TTC549 (cell line): Measurements from ENCODE around the gene STRIP1.

ENCODE experiments used
- FAIRE-seq: peaks from 2 replicates; lab custom pipeline; 2012; peaks lifted over from hg19 to GRCh38; lab: Jason Lieb, UNC

STRIP1 gene

DNA sequence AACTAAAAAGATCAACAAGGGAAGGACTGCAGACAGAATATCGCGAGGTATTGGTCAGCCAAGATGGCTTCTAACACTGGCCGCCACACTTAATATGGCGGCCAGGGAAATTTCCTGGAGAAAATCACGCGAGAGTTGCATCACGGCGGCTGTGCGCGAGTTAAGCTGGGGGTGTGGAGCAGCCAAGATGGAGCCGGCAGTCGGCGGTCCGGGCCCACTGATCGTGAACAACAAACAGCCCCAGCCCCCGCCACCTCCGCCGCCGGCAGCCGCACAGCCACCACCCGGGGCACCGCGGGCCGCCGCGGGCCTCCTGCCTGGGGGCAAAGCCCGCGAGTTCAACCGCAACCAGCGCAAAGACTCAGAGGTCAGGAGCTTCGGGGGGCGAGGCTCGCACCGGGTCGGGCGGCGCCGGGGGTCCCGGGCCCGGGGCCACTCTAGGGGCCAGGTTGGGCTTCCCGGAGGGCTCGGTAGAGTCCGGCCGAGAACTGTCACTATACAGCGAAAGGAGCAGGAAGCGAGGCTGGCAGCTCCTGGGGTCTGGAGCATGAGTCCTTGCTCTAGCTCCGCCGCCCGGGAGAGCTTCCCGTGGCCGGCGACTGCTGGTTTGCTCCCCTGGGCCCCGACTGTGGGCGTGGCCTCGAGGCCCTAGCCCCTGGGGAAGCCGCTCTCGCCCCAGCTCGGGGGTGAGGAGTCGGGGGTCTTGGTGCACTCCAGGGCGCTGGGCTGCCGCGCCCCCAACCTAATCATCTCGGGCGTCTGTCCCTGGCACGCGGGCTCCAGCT, at the start of gene STRIP1:
TSS of gene STRIP1 (plus strand) at position 174 of the 785 bp plus-strand sequence. CDS start at position 188, 14 bp downstream.
- FAIRE-seq: peak; percentile 79

- FAIRE-seq: no peak
These were observed 49.0 kb upstream of the STRIP1 start for GRCh38 chr1:109985247-109986053.

DNA sequence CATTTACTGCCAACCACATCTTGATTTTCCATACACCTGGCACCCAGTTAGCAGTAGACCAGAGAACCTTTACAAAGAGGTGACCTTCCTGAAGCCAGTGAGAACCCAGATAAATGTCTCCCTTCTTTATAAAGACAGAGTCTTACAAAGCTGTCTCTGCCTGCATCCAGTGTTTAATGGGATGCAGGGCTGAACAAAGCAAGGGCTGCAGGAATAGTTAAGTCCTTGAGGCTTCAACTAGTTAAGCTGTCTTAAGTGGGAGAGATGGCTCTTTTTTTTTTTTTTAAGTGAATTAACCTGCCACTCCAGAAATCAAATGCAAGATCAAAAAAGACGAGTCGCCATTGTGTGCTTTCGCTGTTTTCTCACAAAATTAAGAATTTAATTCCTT, 48.4 kb upstream of the STRIP1 start:
- no peak for FAIRE-seq

DNA sequence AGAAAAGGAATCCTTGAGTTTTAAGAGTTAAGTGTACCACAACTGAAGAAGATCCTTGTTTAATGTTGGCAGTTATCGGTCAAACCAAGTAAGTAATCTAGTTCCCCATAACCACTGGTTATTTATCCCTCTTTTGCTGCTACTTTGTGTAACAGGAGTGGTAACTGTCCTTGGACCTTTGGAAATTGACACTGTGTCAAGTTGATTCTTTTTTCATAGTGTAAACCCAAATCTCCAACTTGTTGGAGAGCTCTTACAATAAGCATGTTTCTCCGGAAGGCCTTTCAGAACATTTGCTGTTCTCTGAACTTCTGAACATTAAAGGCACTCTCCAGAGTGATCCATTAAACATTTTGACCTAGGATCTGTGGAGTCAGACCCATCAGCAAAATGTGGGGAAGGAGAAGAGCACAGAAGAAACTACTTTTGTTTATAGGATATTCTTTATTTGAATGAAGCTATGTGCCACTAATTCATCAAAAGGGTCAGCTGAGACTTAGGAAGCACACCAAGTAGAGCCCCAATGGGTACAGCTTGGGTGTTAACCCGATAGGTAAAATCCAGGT, 46.0 kb upstream of the STRIP1 start:
- no peak for FAIRE-seq

GRCh38 chr1:109989506-109990301, 44.7 kb upstream of the STRIP1 start:
- no peak for FAIRE-seq

DNA sequence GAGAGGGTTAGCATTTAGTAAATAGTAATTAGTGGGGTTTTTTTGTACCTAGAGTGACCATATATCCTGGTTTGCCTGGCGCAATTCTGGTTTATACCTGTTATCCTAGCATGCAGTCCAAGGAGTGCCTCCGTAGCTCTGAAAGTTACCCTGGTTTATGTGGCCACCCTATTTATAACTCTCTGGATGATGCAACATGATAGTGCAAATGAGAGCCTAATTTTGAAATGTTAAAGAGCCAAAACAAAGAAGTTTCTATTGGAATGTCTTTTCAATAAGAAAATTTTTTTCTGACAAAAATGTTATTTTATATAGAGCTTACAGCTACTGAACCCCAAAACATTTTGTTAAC, 44.1 kb upstream of the STRIP1 start:
- FAIRE-seq: no peak

DNA sequence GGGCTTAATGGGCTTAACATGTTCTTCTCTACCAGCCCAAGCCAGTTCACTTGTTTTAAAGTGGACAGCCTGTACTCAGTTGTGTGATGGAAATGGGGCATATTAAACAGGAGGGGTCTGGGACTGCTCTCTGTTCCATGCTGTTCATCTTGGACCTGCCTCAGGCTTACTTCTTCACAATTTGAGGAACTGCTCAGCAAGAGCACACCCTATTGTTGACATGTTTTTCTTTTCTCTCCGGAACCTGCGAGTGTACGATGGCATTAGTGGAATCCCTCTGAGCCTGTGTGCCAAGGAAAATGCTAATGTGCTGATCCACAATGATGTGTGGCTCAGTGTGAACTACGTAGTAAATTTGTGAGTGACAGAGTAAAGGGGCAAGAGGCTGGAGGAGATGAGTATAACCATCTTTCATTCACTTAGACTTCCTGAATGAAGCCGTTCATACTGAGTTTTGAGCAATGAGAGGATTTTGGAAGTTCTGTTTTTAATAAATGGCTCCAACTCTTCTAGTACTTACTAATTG, 43.0 kb upstream of the STRIP1 start:
- FAIRE-seq: no peak

DNA sequence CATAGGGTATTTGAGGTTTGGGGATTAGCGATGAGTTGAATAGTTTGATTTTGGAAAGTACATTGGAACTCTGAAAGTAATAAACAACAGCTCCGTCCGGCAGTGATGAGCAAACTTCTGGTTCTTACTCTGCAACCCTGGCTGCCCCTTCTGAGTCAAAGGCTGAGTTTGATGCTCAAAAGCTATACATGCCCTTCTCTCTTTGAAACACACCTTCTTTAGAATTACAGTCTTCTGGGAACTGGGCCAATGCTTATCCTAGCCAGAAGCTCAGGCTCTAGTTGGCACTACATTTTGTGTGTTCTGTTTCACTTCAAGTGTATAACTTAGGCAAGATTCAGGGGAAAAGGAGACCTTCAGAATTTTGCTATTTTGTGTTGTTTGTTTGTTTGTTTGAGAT, 40.5 kb upstream of the STRIP1 start:
- no peak for FAIRE-seq

GRCh38 chr1:109994654-109995053, 39.8 kb upstream of the STRIP1 start:
- FAIRE-seq: no peak

- FAIRE-seq: no peak
These were observed 38.9 kb upstream of the STRIP1 start for GRCh38 chr1:109995536-109995935.

GRCh38 chr1:109996476-109996875, 37.9 kb upstream of the STRIP1 start:
- FAIRE-seq: no peak

GRCh38 chr1:109997204-109997866, 37.1 kb upstream of the STRIP1 start:
- no peak for FAIRE-seq

- FAIRE-seq: no peak
These were observed 36.6 kb upstream of the STRIP1 start for GRCh38 chr1:109997867-109998229.

DNA sequence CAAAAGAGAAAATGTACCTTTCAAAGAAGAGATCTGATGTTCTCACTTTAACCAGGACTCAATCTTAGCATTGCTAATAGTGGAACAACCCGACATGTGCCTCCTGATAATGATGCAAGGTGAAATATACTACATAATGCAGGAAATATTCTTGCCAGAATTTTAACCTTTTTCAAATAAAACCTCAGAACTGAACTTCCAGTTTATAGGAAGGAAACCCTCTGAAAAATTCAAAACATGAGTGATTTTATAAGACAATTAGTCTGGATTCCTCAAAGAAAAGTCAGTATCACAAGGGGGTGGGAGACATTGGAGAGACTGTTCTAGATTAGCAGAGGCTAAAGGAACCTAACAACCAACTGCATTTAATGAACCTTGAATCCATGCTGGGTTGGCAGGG, 31.7 kb upstream of the STRIP1 start:
- no peak for FAIRE-seq

- FAIRE-seq: no peak
These were observed 30.5 kb upstream of the STRIP1 start for GRCh38 chr1:110003747-110004428.

DNA sequence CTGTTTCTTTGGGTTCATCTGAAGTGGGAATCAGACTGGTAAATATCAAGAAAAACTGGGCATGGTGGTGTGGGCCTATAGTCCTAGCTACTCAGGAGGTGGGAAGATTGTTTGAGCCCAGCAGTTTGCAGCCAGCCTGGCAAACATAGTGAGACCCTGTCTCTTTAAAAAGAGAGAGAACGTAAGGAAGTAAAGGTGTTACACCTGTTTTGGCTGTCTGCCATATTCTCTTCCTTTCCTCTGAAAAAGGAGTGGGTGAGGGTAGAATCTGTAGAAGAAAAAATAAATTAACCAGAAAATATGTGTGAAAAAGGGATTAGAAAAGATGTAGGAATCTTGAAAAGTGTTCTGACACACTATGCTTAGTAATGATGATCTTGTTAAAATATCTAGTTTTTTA, 29.8 kb upstream of the STRIP1 start:
- no peak for FAIRE-seq

DNA sequence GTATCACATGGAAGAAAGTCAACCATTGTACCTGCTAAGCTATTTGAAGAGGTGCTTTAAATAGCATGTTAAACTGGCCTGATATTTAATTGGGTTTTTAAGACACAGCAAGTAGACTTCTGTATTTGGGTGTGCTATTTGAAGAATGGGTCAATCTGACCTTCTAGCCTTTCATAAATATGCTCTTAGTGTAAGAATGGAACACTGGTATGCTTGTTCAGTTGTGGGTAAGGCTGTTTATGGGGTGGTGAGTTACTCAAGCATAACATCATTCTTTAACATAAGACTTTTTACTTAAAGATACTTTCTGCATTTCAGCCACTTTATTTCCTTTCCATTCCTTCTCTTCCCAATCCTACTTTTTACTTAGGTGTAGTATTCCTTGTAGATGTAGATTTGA, 28.5 kb upstream of the STRIP1 start:
- no peak for FAIRE-seq

DNA sequence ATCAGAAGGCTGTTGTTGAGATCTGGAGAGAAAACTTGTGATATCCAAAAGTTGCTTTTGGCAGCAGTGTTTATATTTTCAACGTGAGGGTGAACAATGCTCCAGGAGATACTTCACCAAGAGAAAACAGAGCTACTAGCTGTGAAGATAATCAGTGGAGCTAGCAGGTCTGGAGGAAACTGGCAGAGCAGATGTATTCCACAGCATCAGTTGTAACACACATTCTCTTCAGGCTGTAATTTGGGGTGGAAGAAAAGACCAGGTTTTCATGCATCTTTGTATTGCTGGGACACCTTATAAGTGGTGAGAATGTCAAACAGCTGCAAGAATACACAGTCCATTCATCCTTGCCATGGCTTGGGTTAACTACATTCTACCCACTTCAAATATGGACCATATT, 27.9 kb upstream of the STRIP1 start:
- FAIRE-seq: no peak

GRCh38 chr1:110007046-110007830, 27.2 kb upstream of the STRIP1 start:
- FAIRE-seq: no peak

DNA sequence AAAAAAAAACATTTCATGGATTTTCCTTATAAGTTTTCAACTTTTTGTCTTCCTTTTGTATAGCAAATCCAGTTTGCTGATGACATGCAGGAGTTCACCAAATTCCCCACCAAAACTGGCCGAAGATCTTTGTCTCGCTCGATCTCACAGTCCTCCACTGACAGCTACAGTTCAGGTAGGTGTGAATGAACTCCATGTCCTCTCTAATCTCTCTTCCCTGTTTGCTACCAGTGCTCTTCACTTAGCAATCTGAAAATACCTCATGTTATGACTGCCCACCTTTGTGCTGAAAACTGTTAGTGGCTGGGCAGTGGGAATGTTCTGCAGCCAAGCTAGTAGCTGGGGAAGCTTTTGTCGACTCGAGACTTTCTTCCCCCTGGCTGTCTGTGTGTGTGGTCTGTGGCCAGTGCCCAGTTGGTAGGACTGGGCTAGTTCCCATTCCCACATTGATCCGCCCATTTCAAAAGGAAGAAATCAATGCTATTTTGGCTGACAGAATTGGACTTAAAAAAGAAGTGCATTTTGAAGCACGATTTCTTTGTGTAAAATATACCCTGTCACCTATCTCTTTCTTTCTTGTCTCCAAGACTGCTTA, 25.4 kb upstream of the STRIP1 start:
- no peak for FAIRE-seq
